Spleen (tissue), 7 donors: ENCODE measurements around the gene SLC39A11.

Experiments used
- POLR2A ChIP-seq, 3 donors: fragments of 450-650 bp; IDR thresholded peaks; one replicate each; pipeline ENCODE4 v1.5.1; 2017; ENCODE audit warnings: antibody characterized with exemption in 3 of 3, mild to moderate bottlenecking in 1 of 3
- POLR2AphosphoS5 ChIP-seq, 3 donors: sonication (generic); formaldehyde crosslinking; IDR thresholded peaks; one replicate each; pipeline ENCODE4 v1.5.1; 2017; ENCODE audit warnings: antibody characterized with exemption in 3 of 3
- TF ChIP-seq, protein P1 (sequence below), 11 experiments: fragments of 200-600 bp in 7 of 11; fragments of 450-650 bp in 4 of 11; sonication (generic) in 4 of 11; IDR thresholded peaks in 8 of 11; conservative IDR thresholded peaks in 3 of 11; 1 replicate in 7 of 11; 2 replicates in 4 of 11; pipeline versions ENCODE4 v1.4.0 to v1.8.0; 2016 to 2021; ENCODE audit warnings: antibody characterized with exemption in 11 of 11, inconsistent platforms in 4 of 11, mild to moderate bottlenecking in 1 of 11
- donor health status: DM: no; HTN: no; CAD: no; lungs with moderate emphysema.
- donor health status: DM: no; HTN: no; CAD: no.
- donor health status: DM: no; HTN: no; CAD: no.

DNA sequence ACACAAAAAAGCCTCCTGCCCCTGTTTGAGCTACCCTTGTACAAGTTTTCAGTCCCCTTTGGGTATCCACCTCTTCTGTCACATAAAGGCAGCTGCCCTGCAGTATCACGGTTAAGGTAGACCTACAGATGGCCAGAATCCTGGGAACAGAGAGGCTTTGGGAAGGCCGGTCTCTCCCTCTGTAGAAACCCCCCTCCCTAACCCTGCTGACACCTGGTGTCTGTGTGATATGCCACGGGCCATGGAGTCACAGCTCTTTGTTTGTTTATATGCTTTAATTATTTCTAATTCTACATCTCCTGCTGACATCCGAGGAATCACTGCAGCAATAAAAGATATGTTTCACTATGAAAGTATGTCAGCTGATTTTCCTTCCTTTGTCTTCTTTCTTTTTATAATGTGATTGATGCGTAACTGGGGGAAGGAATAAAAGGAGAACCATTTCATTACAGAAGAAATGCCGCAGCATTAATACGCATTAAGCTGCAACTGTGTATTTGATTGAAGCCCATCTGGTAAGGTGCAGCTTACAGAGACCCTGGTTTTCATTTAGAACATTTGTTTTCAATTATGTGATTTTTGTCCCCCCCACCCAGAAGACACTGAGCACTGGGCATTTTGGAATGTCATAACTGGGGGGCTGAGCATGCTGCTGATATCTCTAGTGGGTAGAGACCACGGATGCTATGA, 142.1 kb downstream of the SLC39A11 start:
- TF ChIP-seq, protein P1, sequence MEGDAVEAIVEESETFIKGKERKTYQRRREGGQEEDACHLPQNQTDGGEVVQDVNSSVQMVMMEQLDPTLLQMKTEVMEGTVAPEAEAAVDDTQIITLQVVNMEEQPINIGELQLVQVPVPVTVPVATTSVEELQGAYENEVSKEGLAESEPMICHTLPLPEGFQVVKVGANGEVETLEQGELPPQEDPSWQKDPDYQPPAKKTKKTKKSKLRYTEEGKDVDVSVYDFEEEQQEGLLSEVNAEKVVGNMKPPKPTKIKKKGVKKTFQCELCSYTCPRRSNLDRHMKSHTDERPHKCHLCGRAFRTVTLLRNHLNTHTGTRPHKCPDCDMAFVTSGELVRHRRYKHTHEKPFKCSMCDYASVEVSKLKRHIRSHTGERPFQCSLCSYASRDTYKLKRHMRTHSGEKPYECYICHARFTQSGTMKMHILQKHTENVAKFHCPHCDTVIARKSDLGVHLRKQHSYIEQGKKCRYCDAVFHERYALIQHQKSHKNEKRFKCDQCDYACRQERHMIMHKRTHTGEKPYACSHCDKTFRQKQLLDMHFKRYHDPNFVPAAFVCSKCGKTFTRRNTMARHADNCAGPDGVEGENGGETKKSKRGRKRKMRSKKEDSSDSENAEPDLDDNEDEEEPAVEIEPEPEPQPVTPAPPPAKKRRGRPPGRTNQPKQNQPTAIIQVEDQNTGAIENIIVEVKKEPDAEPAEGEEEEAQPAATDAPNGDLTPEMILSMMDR (IDR thresholded peaks at IDR 0.05 in 8 of 11, conservative IDR thresholded peaks at IDR 0.05 in 3 of 11): no peak
- no peak for TF ChIP-seq POLR2A (IDR thresholded peaks at IDR 0.05)
- no peak for TF ChIP-seq POLR2AphosphoS5 (IDR thresholded peaks at IDR 0.05)
